ENCODE measurements around the gene MYH14. TPM values are rescaled to one million over a fixed set of nuclear protein-coding genes. Genes with fewer than 3 reads are reported as not detected.
"Not testable (repeated sequence)": the region's sequence is repeated elsewhere in the genome, so short reads cannot be mapped to it uniquely, and the experiment has no call there.

MYH14 gene
- total RNA-seq, 1 donor from 2014 or later = 23.8 TPM

GRCh38 chr19:50231821-50232220 is 28.4 kb downstream of the MYH14 start:
- no peak for TF ChIP-seq CTCF (conservative IDR thresholded peaks at IDR 0.05; ENCODE audit: low read depth, low read length)
- DNase-seq (ENCODE audit: low read depth) = no peak
- no peak overlapping the region for H3K4me3 ChIP-seq (ENCODE audit: low read depth, low read length)

GRCh38 chr19:50232600-50232999 is 29.2 kb downstream of the MYH14 start:
- TF ChIP-seq CTCF (conservative IDR thresholded peaks at IDR 0.05; ENCODE audit: low read depth, low read length) = no peak
- no peak for DNase-seq (ENCODE audit: low read depth)
- no peak overlapping the region for H3K4me3 ChIP-seq (ENCODE audit: low read depth, low read length)

- DNase-seq (ENCODE audit: low read depth) = no peak
- TF ChIP-seq CTCF (conservative IDR thresholded peaks at IDR 0.05; ENCODE audit: low read depth, low read length) = no peak
- H3K4me3 ChIP-seq (ENCODE audit: low read depth, low read length) = no peak overlapping the region
Observed at GRCh38 chr19:50233308-50233910, 30.0 kb downstream of the MYH14 start.

GRCh38 chr19:50237493-50237892 is 34.1 kb downstream of the MYH14 start:
- peak; percentile 22 for TF ChIP-seq CTCF (conservative IDR thresholded peaks at IDR 0.05; ENCODE audit: low read depth, low read length)
- H3K4me3 ChIP-seq (ENCODE audit: low read depth, low read length); DNase-seq (ENCODE audit: low read depth): not testable (repeated sequence)

- no peak overlapping the region for H3K4me3 ChIP-seq (ENCODE audit: low read depth, low read length)
- DNase-seq (ENCODE audit: low read depth) = no peak
- TF ChIP-seq CTCF (conservative IDR thresholded peaks at IDR 0.05; ENCODE audit: low read depth, low read length) = no peak
Observed at GRCh38 chr19:50238043-50238442, 34.6 kb downstream of the MYH14 start.

GRCh38 chr19:50239921-50240590 is 36.6 kb downstream of the MYH14 start:
- no peak overlapping the region for H3K4me3 ChIP-seq (ENCODE audit: low read depth, low read length)
- DNase-seq (ENCODE audit: low read depth) = no peak
- no peak for TF ChIP-seq CTCF (conservative IDR thresholded peaks at IDR 0.05; ENCODE audit: low read depth, low read length)

GRCh38 chr19:50242581-50242980 is 39.2 kb downstream of the MYH14 start:
- TF ChIP-seq CTCF (conservative IDR thresholded peaks at IDR 0.05; ENCODE audit: low read depth, low read length) = no peak
- no peak for DNase-seq (ENCODE audit: low read depth)
- H3K4me3 ChIP-seq (ENCODE audit: low read depth, low read length) = no peak overlapping the region

Data from epithelial cell of proximal tubule (primary cell).